Germinal center (tissue), 1 donor: ENCODE measurements around the gene B3GALT2.

Experiments
- DNase-seq: peaks from one replicate; pipeline ENCODE4 v3.0.0; 2012; ENCODE audit warnings: mixed read lengths, low spot score

Gene B3GALT2

GRCh38 chr1:193181985-193182384 is 4.4 kb downstream of the B3GALT2 start:
- no peak for DNase-seq

GRCh38 chr1:193181536-193181935 is 4.9 kb downstream of the B3GALT2 start:
- no peak for DNase-seq

- DNase-seq: no peak
These were observed 7.3 kb downstream of the B3GALT2 start for GRCh38 chr1:193179094-193179493.

- no peak for DNase-seq
These were observed 9.6 kb downstream of the B3GALT2 start for GRCh38 chr1:193176788-193177187.

- DNase-seq: no peak
These were observed 10.3 kb downstream of the B3GALT2 start for GRCh38 chr1:193176113-193176512.

GRCh38 chr1:193157360-193157759 is 29.1 kb downstream of the B3GALT2 start:
- no peak for DNase-seq

GRCh38 chr1:193156822-193157142 is 29.6 kb downstream of the B3GALT2 start:
- no peak for DNase-seq

GRCh38 chr1:193156117-193156821 is 30.1 kb downstream of the B3GALT2 start:
- no peak for DNase-seq

GRCh38 chr1:193144999-193145398 is 41.4 kb downstream of the B3GALT2 start:
- no peak for DNase-seq

- DNase-seq: no peak
These were observed 42.0 kb downstream of the B3GALT2 start for GRCh38 chr1:193144361-193144938.

GRCh38 chr1:193143285-193143684 is 43.1 kb downstream of the B3GALT2 start:
- DNase-seq: no peak

GRCh38 chr1:193142409-193142808 is 44.0 kb downstream of the B3GALT2 start:
- DNase-seq: no peak

GRCh38 chr1:193141804-193142203 is 44.6 kb downstream of the B3GALT2 start:
- no peak for DNase-seq

- no peak for DNase-seq
These were observed 46.2 kb downstream of the B3GALT2 start for GRCh38 chr1:193140254-193140653.

- no peak for DNase-seq
These were observed 55.0 kb downstream of the B3GALT2 start for GRCh38 chr1:193131266-193131860.
